H1 (cell line): Measurements from ENCODE around the gene SKA3. TPM values are rescaled to one million over a fixed set of nuclear protein-coding genes. Genes with fewer than 3 reads are reported as not detected.

Source experiments
- CTCF ChIA-PET: fragments of 300-600 bp; sonication (Branson Sonifier 250); formaldehyde crosslinking; loops from one replicate; lab custom pipeline; 2021; ENCODE audit not compliant: partially characterized antibody; lab: Charles Lee
- POLR2A ChIA-PET: fragments of 300-600 bp; sonication (Branson Sonifier 250); formaldehyde crosslinking; loops from one replicate; lab custom pipeline; 2021; ENCODE audit warnings: inconsistent platforms; ENCODE audit not compliant: partially characterized antibody; lab: Charles Lee
- DNase-seq, 2 experiments: peaks; one replicate each; pipeline versions ENCODE4 v3.0.0 to v3.0.0-alpha.2; 2010 to 2022; ENCODE audit warnings: low spot score in 2 of 2, low read depth in 1 of 2, mixed read lengths in 1 of 2
- FAIRE-seq: peaks from 2 replicates; lab custom pipeline; 2011; peaks lifted over from hg19 to GRCh38; lab: Jason Lieb, UNC
- H2AFZ ChIP-seq: 2 replicates; pipeline ENCODE4 v1.8.1; 2012; ENCODE audit warnings: low read length, inconsistent platforms
- H2AK5ac ChIP-seq: 2 replicates; pipeline ENCODE4 v1.6.1; 2013; ENCODE audit warnings: low read depth, low read length
- H2BK120ac ChIP-seq: replicated peaks from 2 replicates; pipeline ENCODE3; 2013; ENCODE audit warnings: low read depth, low read length, inconsistent platforms
- H2BK12ac ChIP-seq: 2 replicates; pipeline ENCODE4 v1.6.1; 2013; ENCODE audit warnings: low read depth, low read length
- H2BK15ac ChIP-seq: 2 replicates; pipeline ENCODE4 v1.6.1; 2013; ENCODE audit warnings: low read length
- H2BK20ac ChIP-seq: 2 replicates; pipeline ENCODE4 v1.6.1; 2013; ENCODE audit warnings: low read length
- H2BK5ac ChIP-seq: 2 replicates; pipeline ENCODE4 v1.6.1; 2013; ENCODE audit warnings: low read depth, low read length
- H3K14ac ChIP-seq: 2 replicates; pipeline ENCODE4 v1.6.1; 2013; ENCODE audit warnings: inconsistent platforms; ENCODE audit not compliant: insufficient read length
- H3K18ac ChIP-seq: 2 replicates; pipeline ENCODE4 v1.6.1; 2013; ENCODE audit warnings: low read length; ENCODE audit errors: extremely low read depth
- H3K23ac ChIP-seq: 2 replicates; pipeline ENCODE4 v1.6.1; 2013; ENCODE audit warnings: inconsistent platforms; ENCODE audit not compliant: insufficient read length
- H3K23me2 ChIP-seq: 2 replicates; pipeline ENCODE4 v1.6.1; 2013; ENCODE audit warnings: low read depth, low read length
- H3K27ac ChIP-seq: 2 replicates; pipeline ENCODE4 v1.6.1; 2011; ENCODE audit warnings: low read depth, low read length, inconsistent platforms
- H3K27me3 ChIP-seq, 4 experiments: replicated peaks in 1 of 4; 1 replicate in 1 of 4; 2 replicates in 3 of 4; pipeline versions ENCODE4 v1.6.1 to v1.8.1; 2011 to 2013; ENCODE audit warnings: low read length in 3 of 4, mild to moderate bottlenecking in 3 of 4, inconsistent platforms in 2 of 4, mixed read lengths in 2 of 4, moderate library complexity in 1 of 4; ENCODE audit not compliant: control insufficient read depth in 3 of 4, insufficient read depth in 3 of 4; ENCODE audit errors: extremely low read depth in 1 of 4
- H3K36me3 ChIP-seq, 4 experiments: 2 replicates each; pipeline versions ENCODE4 v1.6.1 to v1.8.1; 2011 to 2013; ENCODE audit warnings: mild to moderate bottlenecking in 4 of 4, low read length in 3 of 4, moderate library complexity in 2 of 4, control low read depth in 1 of 4, inconsistent platforms in 1 of 4; ENCODE audit not compliant: insufficient read depth in 4 of 4, control insufficient read depth in 2 of 4
- H3K4ac ChIP-seq: replicated peaks from 2 replicates; pipeline ENCODE3; 2013; ENCODE audit warnings: low read length, low read depth, mixed read lengths, inconsistent platforms; ENCODE audit not compliant: insufficient read length
- H3K4me1 ChIP-seq, 4 experiments: replicated peaks in 1 of 4; 1 replicate in 1 of 4; 2 replicates in 3 of 4; pipeline versions ENCODE4 v1.6.1 to v1.8.1; 2011 to 2013; ENCODE audit warnings: low read length in 3 of 4, inconsistent platforms in 2 of 4, mixed read lengths in 1 of 4; ENCODE audit not compliant: insufficient read depth in 4 of 4, control insufficient read depth in 3 of 4
- H3K4me2 ChIP-seq, 2 experiments: 2 replicates each; pipeline versions ENCODE4 v1.6.1 to v1.8.1; 2011 to 2013; ENCODE audit warnings: low read depth in 2 of 2, low read length in 2 of 2, control low read depth in 1 of 2, inconsistent platforms in 1 of 2, mild to moderate bottlenecking in 1 of 2; ENCODE audit not compliant: insufficient read depth in 1 of 2
- H3K4me3 ChIP-seq, 4 experiments: fragments of 200-600, 300-600 bp in 1 of 4; sonication (generic), shearing (Covaris generic), sonication (Bioruptor Twin) in 1 of 4; 2 replicates each; pipeline versions ENCODE4 v1.5.1 to v1.8.1; 2011 to 2016; ENCODE audit warnings: low read length in 4 of 4, low read depth in 3 of 4, control low read depth in 2 of 4, inconsistent platforms in 2 of 4, mild to moderate bottlenecking in 2 of 4, mixed read lengths in 1 of 4, moderate library complexity in 1 of 4; ENCODE audit not compliant: insufficient read depth in 2 of 4; ENCODE audit errors: extremely low read depth in 1 of 4
- H3K56ac ChIP-seq: replicated peaks from 2 replicates; pipeline ENCODE3; 2013; ENCODE audit warnings: low read depth, mild to moderate bottlenecking, mixed read lengths, low read length, inconsistent platforms; ENCODE audit not compliant: insufficient read length
- H3K79me1 ChIP-seq: 2 replicates; pipeline ENCODE4 v1.6.1; 2013; ENCODE audit warnings: low read depth, low read length, control low read depth
- H3K79me2 ChIP-seq, 2 experiments: 2 replicates each; pipeline versions ENCODE4 v1.6.1 to v1.8.1; 2012 to 2013; ENCODE audit warnings: low read length in 2 of 2, mild to moderate bottlenecking in 2 of 2, inconsistent platforms in 1 of 2; ENCODE audit not compliant: insufficient read depth in 2 of 2, control insufficient read depth in 1 of 2
- H3K9ac ChIP-seq, 4 experiments: replicated peaks in 1 of 4; 1 replicate in 1 of 4; 2 replicates in 3 of 4; pipeline versions ENCODE4 v1.6.1 to v1.8.1; 2011 to 2013; ENCODE audit warnings: low read depth in 3 of 4, low read length in 3 of 4, control low read depth in 2 of 4, mild to moderate bottlenecking in 2 of 4, moderate library complexity in 2 of 4, inconsistent platforms in 1 of 4; ENCODE audit errors: extremely low read depth in 1 of 4
- H3K9me3 ChIP-seq, 2 experiments: 2 replicates each; pipeline versions ENCODE4 v1.6.1 to v1.8.1; 2012 to 2013; ENCODE audit warnings: mild to moderate bottlenecking in 2 of 2, moderate library complexity in 2 of 2, control low read depth in 1 of 2, inconsistent platforms in 1 of 2, low read depth in 1 of 2, low read length in 1 of 2, mixed read lengths in 1 of 2; ENCODE audit not compliant: insufficient read depth in 2 of 2
- H4K20me1 ChIP-seq, 2 experiments: replicated peaks in 1 of 2; 2 replicates each; pipeline versions ENCODE3 to v1.8.1; 2011 to 2013; ENCODE audit warnings: inconsistent platforms in 2 of 2, low read length in 2 of 2, mild to moderate bottlenecking in 1 of 2; ENCODE audit not compliant: insufficient read depth in 2 of 2, control insufficient read depth in 1 of 2
- H4K5ac ChIP-seq: 2 replicates; pipeline ENCODE4 v1.6.1; 2013; ENCODE audit warnings: low read length, low read depth, mixed read lengths, inconsistent platforms; ENCODE audit not compliant: insufficient read length
- H4K8ac ChIP-seq: 2 replicates; pipeline ENCODE4 v1.8.0; 2013; ENCODE audit warnings: mild to moderate bottlenecking, moderate library complexity, low read length, inconsistent platforms; ENCODE audit not compliant: insufficient read depth; ENCODE audit errors: extremely low read depth
- H4K91ac ChIP-seq: replicated peaks from 2 replicates; pipeline ENCODE3; 2013; ENCODE audit warnings: low read length, mixed read lengths, inconsistent platforms; ENCODE audit not compliant: insufficient read length
- SAP30 ChIP-seq: fragments of 300-600 bp; sonication (generic); IDR thresholded peaks from 2 replicates; pipeline ENCODE4 v1.7.1; 2012; ENCODE audit warnings: low read length, moderate library complexity, mild to moderate bottlenecking, inconsistent platforms; ENCODE audit not compliant: insufficient read depth, insufficient replicate concordance
- WGBS, 2 experiments: shearing (Covaris generic) in 1 of 2; methylation state at CpG; one replicate each; pipeline versions ENCODE4 v1.1.6 to v1.1.7; 2013 to 2015; ENCODE audit warnings: low lambda C conversion rate in 2 of 2, mixed read lengths in 2 of 2, inconsistent platforms in 1 of 2, low coverage in 1 of 2, missing lambda C conversion rate in 1 of 2; ENCODE audit not compliant: insufficient replicate concordance in 2 of 2, insufficient coverage in 1 of 2, insufficient read length in 1 of 2; ENCODE audit errors: extremely low coverage in 1 of 2, missing lambda C conversion rate in 1 of 2; 5-methylcytosine and 5-hydroxymethylcytosine counted together
- polyA plus RNA-seq, 7 experiments: library from polyadenylated mRNA; depleted of rRNA in 3 of 7; stranded (reverse) in 5 of 7; unstranded in 2 of 7; fragments of >200 nt in 5 of 7; fragments of 200-250 nt in 2 of 7; gene quantifications; 1 replicate in 5 of 7; 2 replicates in 1 of 7; 4 replicates in 1 of 7; pipeline versions ENCODE4 v1.2.1 to v1.2.3, GENCODE V29; 2011 to 2013; ENCODE audit warnings: missing spikeins in 2 of 7, mixed read lengths in 2 of 7
- total RNA-seq: library from RNA; stranded (reverse); fragmentation: NEBNext Ultra II Directional; extraction: Animal tissue kit (Norgen Biotek cat#: 25700); gene quantifications from 2 replicates; pipeline ENCODE4 v1.2.1, GENCODE V29; 2021
- TF ChIP-seq, protein P1 (sequence below): IDR thresholded peaks from 2 replicates; pipeline ENCODE4 v1.6.1; 2012; ENCODE audit warnings: inconsistent platforms

The SKA3 gene
- total and polyA plus RNA-seq, 2 of the 8 experiments (the other 6 are each of a cell fraction or from before 2014, with no cell fraction given) = 32.3 to 63.7 TPM

DNA sequence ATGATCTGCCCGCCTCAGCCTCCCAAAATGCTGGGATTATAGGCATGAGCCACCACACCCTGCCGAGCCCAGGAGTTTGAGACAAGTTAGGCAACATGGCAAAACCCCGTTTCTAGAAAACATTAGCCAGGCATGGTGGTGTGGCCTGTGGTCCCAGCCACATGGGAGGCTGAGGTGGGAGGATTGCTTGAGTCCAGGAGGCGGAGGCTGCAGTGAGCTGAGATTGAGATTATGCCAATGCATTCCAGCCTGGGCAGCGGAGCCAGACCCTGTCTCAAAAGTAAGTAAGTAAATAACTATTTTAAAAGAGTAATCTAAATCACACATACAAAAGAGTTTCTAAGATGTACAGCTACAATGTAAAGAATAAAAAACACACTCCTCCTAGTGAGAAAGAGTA lies 41.9 kb downstream of the SKA3 start:
- Histone ChIP-seq H3K9ac (no peak overlapping the region), H3K4me2 (no peak overlapping the region), H2BK5ac (peak overlapping the region; percentile 52; the same call in 1 of the 2 replicates), H3K9me3 (peaks cover 0 to 3% of the 10 kb centered on the region in 2 experiments; a peak in 2 of 4 replicates), H3K23me2 (no peaks in the 10 kb centered on the region), H3K79me2 (no peaks in the 10 kb centered on the region), H3K4me1 (peaks cover 0 to 2% (median under 1%) of the 10 kb centered on the region in 4 experiments; a peak in 2 of 7 replicates), H4K20me1 (no peaks in the 10 kb centered on the region), H3K4me3 (no peak overlapping the region), H2BK15ac (no peak overlapping the region), H3K27ac (no peak overlapping the region), H2BK12ac (no peak overlapping the region), H3K79me1 (no peaks in the 10 kb centered on the region), H4K8ac (no peak overlapping the region), H2BK20ac (0 out of 2 replicates have a peak overlapping the region, but pooled peaks have one; percentile 90), H3K18ac (no peak overlapping the region), H3K23ac (no peak overlapping the region), H2BK120ac (peak overlapping the region; percentile 43), H2AK5ac (no peak overlapping the region), H3K4ac (no peak overlapping the region), H3K27me3 (no peaks in the 10 kb centered on the region), H4K91ac (no peak overlapping the region), H3K14ac (no peak overlapping the region), H3K36me3 (no peaks in the 10 kb centered on the region), H3K56ac (no peak overlapping the region), H2AFZ (no peak overlapping the region), H4K5ac (no peak overlapping the region)
- no peak for FAIRE-seq
- ChIA-PET POLR2A (interaction anchor here (1.4 to 2.4 kb wide), 2 partner anchors 11 to 73 kb away, joined by 6 to 10 read pairs; partner anchors contain the start of gene LATS2), CTCF (interaction anchor here (0.9 to 1.1 kb wide), 2 partner anchors 10 to 15 kb away, joined by 3 read pairs; no protein-coding TSS in a partner anchor)
- DNase-seq = no peak
- WGBS, 2 experiments = 94% methylated on average over 5 of the region's 5 CpGs; no CpG with 5 or more reads in 1 of the 2 experiments
- TF ChIP-seq SAP30 = no peak
- TF ChIP-seq, protein P1, sequence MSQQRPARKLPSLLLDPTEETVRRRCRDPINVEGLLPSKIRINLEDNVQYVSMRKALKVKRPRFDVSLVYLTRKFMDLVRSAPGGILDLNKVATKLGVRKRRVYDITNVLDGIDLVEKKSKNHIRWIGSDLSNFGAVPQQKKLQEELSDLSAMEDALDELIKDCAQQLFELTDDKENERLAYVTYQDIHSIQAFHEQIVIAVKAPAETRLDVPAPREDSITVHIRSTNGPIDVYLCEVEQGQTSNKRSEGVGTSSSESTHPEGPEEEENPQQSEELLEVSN = no peak
